Glutamatergic neuron (in vitro differentiated cells): Measurements from ENCODE around the gene RPL10A. TPM values are rescaled to one million over a fixed set of nuclear protein-coding genes. Genes with fewer than 3 reads are reported as not detected.

Source experiments
- DNase-seq: peaks from one replicate; pipeline ENCODE4 v3.0.0; 2022
- H3K27ac Mint-ChIP-seq: one replicate; pipeline ENCODE4 v1.8.0; 2020; ENCODE audit warnings: mild to moderate bottlenecking, mixed read lengths, inconsistent platforms; ENCODE audit not compliant: unreplicated experiment
- H3K27me3 Mint-ChIP-seq: one replicate; pipeline ENCODE4 v1.8.0; 2020; ENCODE audit warnings: mild to moderate bottlenecking, moderate library complexity, mixed read lengths, inconsistent platforms; ENCODE audit not compliant: unreplicated experiment
- H3K36me3 Mint-ChIP-seq: one replicate; pipeline ENCODE4 v1.8.0; 2020; ENCODE audit warnings: mild to moderate bottlenecking, mixed read lengths, inconsistent platforms; ENCODE audit not compliant: unreplicated experiment
- H3K4me1 Mint-ChIP-seq: one replicate; pipeline ENCODE4 v1.8.0; 2020; ENCODE audit warnings: mild to moderate bottlenecking, low read depth, mixed read lengths, inconsistent platforms; ENCODE audit not compliant: unreplicated experiment
- H3K4me3 Mint-ChIP-seq: one replicate; pipeline ENCODE4 v1.8.0; 2020; ENCODE audit warnings: mild to moderate bottlenecking, mixed read lengths, inconsistent platforms; ENCODE audit not compliant: unreplicated experiment
- H3K9me3 Mint-ChIP-seq: one replicate; pipeline ENCODE4 v1.8.0; 2020; ENCODE audit warnings: mild to moderate bottlenecking, moderate library complexity, mixed read lengths, inconsistent platforms; ENCODE audit not compliant: unreplicated experiment
- total RNA-seq: library from RNA; stranded (reverse); fragmentation: NEBNext Ultra II Directional; extraction: Animal tissue kit (Norgen Biotek cat#: 25700); gene quantifications from one replicate; pipeline ENCODE4 v1.2.1, GENCODE V29; 2021; ENCODE audit not compliant: unreplicated experiment
- TF ChIP-seq, protein P1 (sequence below): fragments of 200-600 bp; sonication (generic); IDR thresholded peaks from one replicate; pipeline ENCODE4 v1.5.0; 2021; ENCODE audit not compliant: partially characterized antibody, unreplicated experiment

Gene RPL10A
- total RNA-seq, 1 donor from 2014 or later: 690 TPM

DNA sequence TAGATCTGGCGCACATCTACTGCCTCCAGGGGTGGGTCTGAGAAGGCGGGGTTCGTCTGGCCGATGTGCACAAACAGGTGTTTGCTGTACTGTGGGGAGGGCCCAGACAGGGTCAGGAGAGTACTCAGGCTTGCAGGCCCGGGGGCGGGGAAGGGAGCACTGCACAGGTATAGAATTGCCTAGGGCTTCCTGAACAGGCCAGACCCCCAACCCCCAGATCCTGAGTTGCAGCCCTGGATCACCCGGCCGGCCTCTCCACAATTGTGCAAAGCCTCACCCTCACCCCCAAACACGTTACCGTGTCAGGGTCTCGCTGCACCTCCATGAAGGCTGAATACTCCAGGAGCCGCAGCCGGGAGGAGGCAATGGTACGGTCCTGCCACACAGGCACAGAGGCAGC is 7.8 kb downstream of the RPL10A start:
- Mint-ChIP-seq H3K27me3 (peaks cover 5% of the 10 kb centered on the region), H3K27ac (no peak overlapping the region), H3K4me1 (peaks cover 6% of the 10 kb centered on the region), H3K9me3 (peaks cover 2% of the 10 kb centered on the region), H3K4me3 (no peak overlapping the region), H3K36me3 (no peaks in the 10 kb centered on the region)
- TF ChIP-seq, protein P1, sequence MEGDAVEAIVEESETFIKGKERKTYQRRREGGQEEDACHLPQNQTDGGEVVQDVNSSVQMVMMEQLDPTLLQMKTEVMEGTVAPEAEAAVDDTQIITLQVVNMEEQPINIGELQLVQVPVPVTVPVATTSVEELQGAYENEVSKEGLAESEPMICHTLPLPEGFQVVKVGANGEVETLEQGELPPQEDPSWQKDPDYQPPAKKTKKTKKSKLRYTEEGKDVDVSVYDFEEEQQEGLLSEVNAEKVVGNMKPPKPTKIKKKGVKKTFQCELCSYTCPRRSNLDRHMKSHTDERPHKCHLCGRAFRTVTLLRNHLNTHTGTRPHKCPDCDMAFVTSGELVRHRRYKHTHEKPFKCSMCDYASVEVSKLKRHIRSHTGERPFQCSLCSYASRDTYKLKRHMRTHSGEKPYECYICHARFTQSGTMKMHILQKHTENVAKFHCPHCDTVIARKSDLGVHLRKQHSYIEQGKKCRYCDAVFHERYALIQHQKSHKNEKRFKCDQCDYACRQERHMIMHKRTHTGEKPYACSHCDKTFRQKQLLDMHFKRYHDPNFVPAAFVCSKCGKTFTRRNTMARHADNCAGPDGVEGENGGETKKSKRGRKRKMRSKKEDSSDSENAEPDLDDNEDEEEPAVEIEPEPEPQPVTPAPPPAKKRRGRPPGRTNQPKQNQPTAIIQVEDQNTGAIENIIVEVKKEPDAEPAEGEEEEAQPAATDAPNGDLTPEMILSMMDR: no peak
- DNase-seq: no peak

DNA sequence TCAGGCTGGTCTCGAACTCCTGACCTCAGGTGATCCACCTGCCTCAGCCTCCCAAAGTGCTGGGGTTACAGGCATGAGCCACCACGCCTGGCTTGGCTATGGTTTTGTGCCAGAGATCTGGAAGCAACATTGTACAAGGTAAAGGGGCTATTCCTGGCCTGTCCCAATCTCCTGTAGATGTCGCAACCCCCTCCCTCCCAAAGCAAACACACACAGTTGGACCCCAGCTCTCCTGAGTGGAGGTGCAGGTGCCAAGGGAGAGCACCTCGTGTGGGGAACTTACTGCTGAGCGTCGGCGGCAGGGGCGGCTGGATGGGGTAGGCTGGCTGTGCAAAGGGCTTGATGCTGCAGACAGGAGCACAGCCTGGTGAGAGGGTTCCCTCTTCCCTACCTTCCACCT is 8.8 kb downstream of the RPL10A start:
- Mint-ChIP-seq H3K9me3 (peaks cover 2% of the 10 kb centered on the region), H3K4me3 (no peak overlapping the region), H3K27ac (no peak overlapping the region)

DNA sequence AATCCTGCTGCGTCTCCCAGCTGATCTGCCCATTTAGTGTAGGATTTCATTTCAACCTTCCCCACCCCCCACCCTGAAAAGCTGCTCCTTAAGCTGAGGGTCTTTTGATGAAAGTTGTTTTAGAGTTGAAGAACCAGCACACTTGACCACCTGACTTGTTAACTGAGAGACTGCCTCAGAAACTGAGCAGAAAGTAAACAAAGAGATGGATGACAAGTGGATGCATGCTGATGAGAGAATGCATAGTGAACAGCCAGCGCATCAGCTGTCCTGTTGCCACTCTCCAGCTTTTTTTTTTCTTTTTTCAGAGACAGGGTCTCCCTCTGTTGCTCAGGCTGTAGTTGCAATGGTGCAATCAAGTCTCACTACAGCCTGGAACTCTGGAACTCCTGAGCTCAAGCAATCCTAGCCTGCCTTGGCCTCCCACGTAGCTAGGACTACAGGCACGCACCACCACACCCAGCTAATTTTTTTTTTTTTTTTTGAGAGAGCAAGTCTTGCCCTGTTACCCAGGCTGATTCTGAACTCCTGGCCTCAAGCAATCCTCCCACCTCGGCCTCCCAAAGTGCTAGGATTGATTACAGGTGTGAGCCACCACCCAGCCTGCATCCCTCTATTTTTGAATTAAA is 9.5 kb downstream of the RPL10A start:
- H3K4me3 Mint-ChIP-seq: no peak overlapping the region
- TF ChIP-seq, protein P1: no peak
- DNase-seq: no peak
- H3K9me3 Mint-ChIP-seq: peaks cover 2% of the 10 kb centered on the region
- H3K27me3 Mint-ChIP-seq: peaks cover 2% of the 10 kb centered on the region
- peaks cover 9% of the 10 kb centered on the region for H3K4me1 Mint-ChIP-seq
- no peak overlapping the region for H3K27ac Mint-ChIP-seq
- no peaks in the 10 kb centered on the region for H3K36me3 Mint-ChIP-seq

More for the DNA sequence above, 8.8 kb downstream of the RPL10A start:
- Mint-ChIP-seq H3K36me3 (no peaks in the 10 kb centered on the region), H3K27me3 (peaks cover 6% of the 10 kb centered on the region), H3K4me1 (peaks cover 9% of the 10 kb centered on the region)
- DNase-seq: no peak
- TF ChIP-seq, protein P1: no peak

DNA sequence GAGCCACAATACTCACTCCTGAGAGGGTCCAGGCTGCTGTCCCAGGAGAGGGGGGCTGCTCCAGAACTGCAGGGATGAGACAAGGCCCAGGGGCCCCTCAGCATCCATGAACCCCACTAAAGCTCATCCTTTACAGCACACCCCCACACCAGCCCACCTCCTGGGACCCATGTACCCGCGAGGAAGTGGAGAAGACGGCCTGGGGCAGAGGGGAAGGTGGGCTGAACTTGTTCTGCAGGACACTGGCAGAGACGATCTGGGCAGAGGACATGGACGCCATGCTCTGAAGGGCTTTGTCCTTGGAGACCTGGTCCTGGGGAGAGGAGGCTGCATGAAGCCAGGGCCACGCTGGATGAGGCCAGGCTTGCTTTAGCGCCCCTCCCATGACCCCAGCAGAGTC is 10.1 kb downstream of the RPL10A start:
- Mint-ChIP-seq H3K4me3 (no peak overlapping the region), H3K36me3 (no peaks in the 10 kb centered on the region), H3K27me3 (peaks cover 3% of the 10 kb centered on the region), H3K4me1 (peaks cover 9% of the 10 kb centered on the region), H3K27ac (no peak overlapping the region), H3K9me3 (peaks cover 2% of the 10 kb centered on the region)
- TF ChIP-seq, protein P1: no peak
- no peak for DNase-seq

DNA sequence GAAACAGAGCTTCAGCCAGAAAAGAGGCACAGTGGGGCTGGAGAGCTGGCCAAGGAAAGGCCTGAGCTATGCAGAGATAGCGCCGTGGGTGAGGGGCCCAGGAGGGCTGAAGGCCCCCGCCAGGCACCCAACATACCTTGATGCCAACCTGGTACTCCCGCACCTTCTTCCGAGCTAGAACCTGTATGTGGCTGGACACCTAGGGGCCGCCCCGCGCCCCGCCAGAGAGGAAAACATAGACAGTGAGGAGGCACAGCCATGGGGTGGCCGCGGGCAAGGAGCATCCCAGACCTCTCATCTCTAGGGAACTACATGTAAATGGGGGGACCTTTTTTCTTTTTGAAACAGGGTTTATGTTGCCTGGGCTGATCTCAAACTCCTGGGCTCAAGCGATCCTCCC is 12.0 kb downstream of the RPL10A start:
- no peak for DNase-seq
- no peaks in the 10 kb centered on the region for H3K36me3 Mint-ChIP-seq
- TF ChIP-seq, protein P1: no peak
- peaks cover 6% of the 10 kb centered on the region for H3K27me3 Mint-ChIP-seq
- H3K9me3 Mint-ChIP-seq: peaks cover 2% of the 10 kb centered on the region
- H3K4me1 Mint-ChIP-seq: peaks cover 7% of the 10 kb centered on the region
- H3K27ac Mint-ChIP-seq: no peak overlapping the region
- no peak overlapping the region for H3K4me3 Mint-ChIP-seq
